Measurements from ENCODE around the gene GPR55. TPM values are rescaled to one million over a fixed set of nuclear protein-coding genes. Genes with fewer than 3 reads are reported as not detected.

GPR55 gene
- total and polyA plus RNA-seq, 4 experiments from 2014 or later: 2.4 to 8.3 (median 8.1) TPM; not detected in 1

- no peaks in the 10 kb centered on the region for H3K36me3 ChIP-seq (ENCODE audit: insufficient read depth, low read length)
- intact Hi-C loops (cut with micrococcal nuclease): no loop called here
- no peak overlapping the region for H3K4me3 ChIP-seq (ENCODE audit: low read length in 2 of 2)
- Mint-ChIP-seq H3K9me3 (no peaks in the 10 kb centered on the region), H3K27ac (no peak overlapping the region), H3K27me3 (no peaks in the 10 kb centered on the region), H3K36me3 (peaks cover 7 to 15% of the 10 kb centered on the region in 2 donors), H3K4me1 (peaks cover 2 to 26% (median 8%) of the 10 kb centered on the region in 4 donors), H3K4me3 (no peak overlapping the region)
- CTCF ChIA-PET (ENCODE audit: partially characterized antibody): interaction anchor here (1.6 kb wide), 1 partner anchor 13 kb away, joined by 6 read pairs; no protein-coding TSS in a partner anchor
- peaks cover 5% of the 10 kb centered on the region for H3K4me1 ChIP-seq (ENCODE audit: insufficient read depth, low read length)
- POLR2A ChIA-PET (ENCODE audit: partially characterized antibody): no interaction called here
- no peak for DNase-seq
- H3K27me3 ChIP-seq (ENCODE audit: insufficient read depth, low read length): no peaks in the 10 kb centered on the region
- H3K9me3 ChIP-seq (ENCODE audit: control insufficient read depth in 1 of 2, low read length in 2 of 2): no peaks in the 10 kb centered on the region
- H3K27ac ChIP-seq (ENCODE audit: low read depth, low read length): no peak overlapping the region
Observed at GRCh38 chr2:230879891-230880290, 45.2 kb downstream of the GPR55 start.

- no peak overlapping the region for H3K27ac ChIP-seq (ENCODE audit: low read depth, low read length)
- H3K27ac Mint-ChIP-seq: peak overlapping the region in 1 of 7 donors; percentile 68
Observed at GRCh38 chr2:230879271-230879882, 45.7 kb downstream of the GPR55 start.

GRCh38 chr2:230878599-230879188 is 46.3 kb downstream of the GPR55 start:
- Histone ChIP-seq H3K27ac (ENCODE audit: low read depth, low read length) (no peak overlapping the region), H3K4me1 (ENCODE audit: insufficient read depth, low read length) (peaks cover 8% of the 10 kb centered on the region), H3K27me3 (ENCODE audit: insufficient read depth, low read length) (no peaks in the 10 kb centered on the region), H3K4me3 (ENCODE audit: low read length in 2 of 2) (no peak overlapping the region), H3K9me3 (ENCODE audit: control insufficient read depth in 1 of 2, low read length in 2 of 2) (no peaks in the 10 kb centered on the region), H3K36me3 (ENCODE audit: insufficient read depth, low read length) (no peaks in the 10 kb centered on the region)
- POLR2A ChIA-PET (ENCODE audit: partially characterized antibody): interaction anchor here (1.9 to 2.7 kb wide), 2 partner anchors 12 to 14 kb away, joined by 8 to 12 read pairs; partner anchors contain the start of gene ITM2C
- intact Hi-C loops (cut with micrococcal nuclease): no loop called here
- Mint-ChIP-seq H3K27ac (peak overlapping the region in 1 of 7 donors; percentile 32), H3K27me3 (no peaks in the 10 kb centered on the region), H3K36me3 (peaks cover 7 to 15% of the 10 kb centered on the region in 2 donors), H3K4me1 (peaks cover 2 to 28% (median 15%) of the 10 kb centered on the region in 4 donors), H3K9me3 (no peaks in the 10 kb centered on the region), H3K4me3 (peak overlapping the region in 1 of 8 donors; percentile 20)
- no peak for DNase-seq
- CTCF ChIA-PET (ENCODE audit: partially characterized antibody): interaction anchor here (1.3 to 1.8 kb wide), 6 partner anchors 12 to 55 kb away, joined by 3 to 7 read pairs (median 5); partner anchors contain the start of gene ITM2C

More at GRCh38 chr2:230879271-230879882, 45.7 kb downstream of the GPR55 start:
- H3K36me3 ChIP-seq (ENCODE audit: insufficient read depth, low read length): no peaks in the 10 kb centered on the region
- no peaks in the 10 kb centered on the region for H3K9me3 Mint-ChIP-seq
- intact Hi-C loops (cut with micrococcal nuclease): no loop called here
- H3K4me3 Mint-ChIP-seq: no peak overlapping the region
- peaks cover 5% of the 10 kb centered on the region for H3K4me1 ChIP-seq (ENCODE audit: insufficient read depth, low read length)
- H3K36me3 Mint-ChIP-seq: peaks cover 7 to 15% of the 10 kb centered on the region in 2 donors
- H3K27me3 ChIP-seq (ENCODE audit: insufficient read depth, low read length): no peaks in the 10 kb centered on the region
- ChIA-PET POLR2A (ENCODE audit: partially characterized antibody) (interaction anchor here (2.7 kb wide), 1 partner anchor 13 kb away, joined by 12 read pairs; no protein-coding TSS in a partner anchor), CTCF (ENCODE audit: partially characterized antibody) (interaction anchor here (1.3 to 1.8 kb wide), 5 partner anchors 12 to 55 kb away, joined by 3 to 7 read pairs (median 5); partner anchors contain the start of gene ITM2C)
- H3K9me3 ChIP-seq (ENCODE audit: control insufficient read depth in 1 of 2, low read length in 2 of 2): no peaks in the 10 kb centered on the region
- no peak for DNase-seq
- peaks cover 2 to 28% (median 10%) of the 10 kb centered on the region in 4 donors for H3K4me1 Mint-ChIP-seq
- H3K4me3 ChIP-seq (ENCODE audit: low read length in 2 of 2): no peak overlapping the region
- H3K27me3 Mint-ChIP-seq: no peaks in the 10 kb centered on the region

GRCh38 chr2:230877759-230878598 is 47.1 kb downstream of the GPR55 start:
- Mint-ChIP-seq H3K27ac (peak overlapping the region in 4 of 7 donors; percentile 26 to 82 (median 68)), H3K36me3 (peaks cover 7 to 15% of the 10 kb centered on the region in 2 donors), H3K4me1 (peaks cover 1 to 29% (median 17%) of the 10 kb centered on the region in 4 donors), H3K4me3 (peak overlapping the region in 2 of 8 donors; percentile 30 to 57), H3K27me3 (no peaks in the 10 kb centered on the region), H3K9me3 (no peaks in the 10 kb centered on the region)
- no peaks in the 10 kb centered on the region for H3K27me3 ChIP-seq (ENCODE audit: insufficient read depth, low read length)
- no peaks in the 10 kb centered on the region for H3K9me3 ChIP-seq (ENCODE audit: control insufficient read depth in 1 of 2, low read length in 2 of 2)
- intact Hi-C loops (cut with micrococcal nuclease): no loop called here
- no peak overlapping the region for H3K4me3 ChIP-seq (ENCODE audit: low read length in 2 of 2)
- DNase-seq: peak in 4 of 5 donors; percentile 32 to 77 (median 40)
- no peaks in the 10 kb centered on the region for H3K36me3 ChIP-seq (ENCODE audit: insufficient read depth, low read length)
- CTCF ChIA-PET (ENCODE audit: partially characterized antibody): interaction anchor here (0.7 to 1.8 kb wide), 6 partner anchors 13 to 54 kb away, joined by 3 to 7 read pairs (median 4); partner anchors contain the start of genes GPR55 and ITM2C
- H3K4me1 ChIP-seq (ENCODE audit: insufficient read depth, low read length): peaks cover 15% of the 10 kb centered on the region
- H3K27ac ChIP-seq (ENCODE audit: low read depth, low read length): no peak overlapping the region
- POLR2A ChIA-PET (ENCODE audit: partially characterized antibody): interaction anchor here (1.9 to 2.7 kb wide), 2 partner anchors 11 to 13 kb away, joined by 8 to 12 read pairs; partner anchors contain the start of gene ITM2C

GRCh38 chr2:230877116-230877758 is 47.8 kb downstream of the GPR55 start:
- Mint-ChIP-seq H3K27ac (peak overlapping the region in 5 of 7 donors; percentile 7 to 82 (median 57)), H3K9me3 (no peaks in the 10 kb centered on the region), H3K4me1 (peaks cover 5 to 35% (median 22%) of the 10 kb centered on the region in 4 donors), H3K27me3 (no peaks in the 10 kb centered on the region), H3K4me3 (peak overlapping the region in 2 of 8 donors; percentile 30 to 57), H3K36me3 (peaks cover 7 to 15% of the 10 kb centered on the region in 2 donors)
- H3K9me3 ChIP-seq (ENCODE audit: control insufficient read depth in 1 of 2, low read length in 2 of 2): no peaks in the 10 kb centered on the region
- intact Hi-C loops (cut with micrococcal nuclease): no loop called here
- no peak overlapping the region for H3K27ac ChIP-seq (ENCODE audit: low read depth, low read length)
- H3K27me3 ChIP-seq (ENCODE audit: insufficient read depth, low read length): no peaks in the 10 kb centered on the region
- no peak overlapping the region for H3K4me3 ChIP-seq (ENCODE audit: low read length in 2 of 2)
- POLR2A ChIA-PET (ENCODE audit: partially characterized antibody): interaction anchor here (1.9 to 2.7 kb wide), 2 partner anchors 11 to 12 kb away, joined by 8 to 12 read pairs; partner anchors contain the start of gene ITM2C
- CTCF ChIA-PET (ENCODE audit: partially characterized antibody): interaction anchor here (0.7 to 1.8 kb wide), 3 partner anchors 16 to 48 kb away, joined by 3 to 7 read pairs (median 4); partner anchors contain the start of gene GPR55
- peaks cover 22% of the 10 kb centered on the region for H3K4me1 ChIP-seq (ENCODE audit: insufficient read depth, low read length)
- DNase-seq: no peak
- H3K36me3 ChIP-seq (ENCODE audit: insufficient read depth, low read length): no peaks in the 10 kb centered on the region

Data from CD4-positive, alpha-beta memory T cell (primary cell).